GM12873 (cell line): ENCODE measurements around the gene CNBD2.

Experiments used
- CTCF ChIP-seq: IDR thresholded peaks from 2 replicates; pipeline ENCODE4 v1.5.1; 2012; ENCODE audit warnings: low read depth, mild to moderate bottlenecking, moderate library complexity, low read length, control low read depth; ENCODE audit not compliant: insufficient read depth; ENCODE audit errors: missing control alignments

CNBD2 gene

GRCh38 chr20:35975576-35976373 is 7.4 kb downstream of the CNBD2 start:
- TF ChIP-seq CTCF: no peak

DNA sequence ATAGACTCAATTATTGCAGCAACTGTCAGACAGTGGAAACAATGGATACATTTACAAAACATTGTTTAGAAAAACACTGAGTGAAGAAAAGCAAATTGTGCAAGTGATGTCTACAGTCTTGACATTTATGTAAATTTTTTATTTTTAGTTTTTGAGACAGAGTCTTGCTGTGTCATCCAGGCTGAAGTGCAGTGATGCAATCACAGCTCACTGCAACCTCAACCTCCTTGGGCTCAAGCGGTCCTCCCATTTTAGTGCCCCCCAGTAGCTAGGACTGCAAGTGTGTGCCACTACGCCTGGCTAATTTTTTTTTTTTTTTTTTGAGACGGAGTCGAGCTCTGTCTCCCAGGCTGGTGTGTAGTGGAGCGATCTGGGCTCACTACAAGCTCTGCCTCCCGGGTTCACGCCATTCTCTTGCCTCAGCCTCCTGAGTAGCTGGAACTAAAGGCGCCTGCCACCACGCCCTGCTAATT is 9.7 kb downstream of the CNBD2 start:
- TF ChIP-seq CTCF: no peak

DNA sequence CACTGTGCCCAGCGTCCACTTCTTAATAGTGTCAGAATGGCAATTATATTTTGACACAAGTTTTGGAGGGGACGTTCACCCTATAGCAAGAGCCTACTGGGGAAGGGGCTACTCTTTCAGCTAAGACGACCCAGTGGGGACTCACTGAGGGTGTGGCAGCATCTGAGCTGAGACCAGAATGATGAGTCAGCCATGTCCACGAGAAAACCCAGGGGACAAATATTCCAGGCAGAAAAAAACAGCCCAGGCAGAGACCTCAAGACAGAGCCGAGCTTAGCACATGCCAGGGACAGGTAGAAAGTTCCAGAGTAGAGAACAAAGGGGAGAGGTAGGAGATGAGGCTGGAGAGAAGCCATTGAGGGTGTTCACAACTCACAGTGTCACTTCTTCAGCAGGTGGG is 11.2 kb downstream of the CNBD2 start:
- TF ChIP-seq CTCF: no peak

GRCh38 chr20:35981969-35982368 is 13.6 kb downstream of the CNBD2 start:
- no peak for TF ChIP-seq CTCF

GRCh38 chr20:35984382-35984781 is 16.0 kb downstream of the CNBD2 start:
- TF ChIP-seq CTCF: no peak

GRCh38 chr20:35985806-35986205 is 17.4 kb downstream of the CNBD2 start:
- TF ChIP-seq CTCF: no peak

GRCh38 chr20:35988910-35989463 is 20.6 kb downstream of the CNBD2 start:
- TF ChIP-seq CTCF: no peak
